Inflammatory macrophage (primary cell): ENCODE results near the gene ZNF346.
"Not testable (repeated sequence)": the region's sequence is repeated elsewhere in the genome, so short reads cannot be mapped to it uniquely, and the experiment has no call there.

ENCODE experiments used
- DNase-seq, 2 donors: peaks; one replicate each; pipeline ENCODE4 v3.0.0-alpha.2; 2020 to 2022

The ZNF346 gene

DNA sequence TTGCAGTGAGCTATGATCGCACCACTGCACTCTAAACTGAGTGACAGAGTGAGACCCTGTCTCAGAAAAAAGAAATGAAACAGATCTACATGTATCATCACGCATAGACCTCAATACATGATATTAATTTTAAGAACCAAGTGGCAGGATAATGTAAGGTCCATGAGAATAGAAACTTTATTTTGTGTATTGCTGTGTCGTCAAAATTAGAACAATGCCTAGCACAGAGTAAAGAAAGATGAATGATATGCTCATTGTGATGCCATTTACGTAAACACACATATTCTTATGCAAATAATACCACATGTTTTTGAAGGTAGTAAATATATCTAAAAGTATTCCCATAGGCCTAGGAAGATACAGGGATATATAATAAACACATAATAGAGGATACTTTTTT is 12.3 kb upstream of the ZNF346 start:
- no peak for DNase-seq

DNA sequence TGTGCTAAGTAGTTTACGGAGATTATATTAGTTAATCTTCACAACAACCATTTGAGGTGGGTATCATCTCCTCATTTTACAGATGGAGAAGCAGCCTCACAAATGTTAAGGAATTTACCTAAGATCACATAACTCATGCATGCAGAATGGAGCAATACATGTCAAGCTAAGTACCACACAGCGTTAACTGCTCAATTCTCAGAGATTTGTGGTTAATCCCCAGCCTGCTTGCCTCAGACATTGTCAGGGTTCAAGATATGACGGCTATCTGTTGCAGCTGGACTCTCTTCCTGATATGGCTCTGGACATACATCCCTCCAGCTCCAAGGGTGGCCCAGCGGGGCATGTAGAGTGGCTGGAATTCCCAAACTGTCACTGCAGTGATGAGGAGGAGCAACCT is 7.3 kb upstream of the ZNF346 start:
- no peak for DNase-seq

DNA sequence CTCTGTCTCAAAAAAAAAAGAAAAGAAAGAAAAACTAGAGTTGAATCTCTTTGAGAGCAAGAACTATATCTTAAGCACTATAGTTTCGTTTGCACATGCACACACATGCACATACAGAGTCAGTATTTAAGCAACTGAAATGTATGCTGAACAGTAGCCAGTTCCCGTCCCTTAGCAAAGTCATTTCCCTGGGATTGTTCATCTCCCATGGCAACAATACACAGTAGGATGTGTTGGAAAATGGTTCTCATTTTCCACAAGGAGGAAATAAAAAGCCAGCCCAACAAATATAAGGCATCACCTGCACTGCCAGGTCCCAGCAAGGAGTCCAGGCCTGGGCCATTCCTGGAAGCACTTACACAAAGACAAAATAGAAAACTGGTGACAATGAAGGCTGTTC is 4.2 kb upstream of the ZNF346 start:
- DNase-seq: no peak

DNA sequence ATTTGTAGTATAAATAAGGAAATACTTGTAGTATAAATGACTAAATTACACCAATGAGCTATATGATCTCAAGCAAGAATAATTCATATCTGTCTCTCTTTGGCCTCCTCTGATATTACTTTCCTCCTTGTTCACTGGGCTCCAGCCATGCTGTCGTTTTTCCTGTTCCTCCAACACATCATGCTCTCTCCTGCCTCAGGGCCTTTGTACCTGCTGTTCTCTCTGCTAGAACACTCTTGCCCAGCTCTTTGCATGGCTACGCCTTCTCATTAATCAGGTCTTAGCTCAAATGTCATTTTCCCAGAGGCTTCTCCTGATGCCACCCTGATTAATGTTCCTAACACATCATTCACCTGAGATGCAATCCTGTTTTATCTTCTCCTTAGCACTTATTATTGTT is 2.5 kb upstream of the ZNF346 start:
- DNase-seq: no peak

DNA sequence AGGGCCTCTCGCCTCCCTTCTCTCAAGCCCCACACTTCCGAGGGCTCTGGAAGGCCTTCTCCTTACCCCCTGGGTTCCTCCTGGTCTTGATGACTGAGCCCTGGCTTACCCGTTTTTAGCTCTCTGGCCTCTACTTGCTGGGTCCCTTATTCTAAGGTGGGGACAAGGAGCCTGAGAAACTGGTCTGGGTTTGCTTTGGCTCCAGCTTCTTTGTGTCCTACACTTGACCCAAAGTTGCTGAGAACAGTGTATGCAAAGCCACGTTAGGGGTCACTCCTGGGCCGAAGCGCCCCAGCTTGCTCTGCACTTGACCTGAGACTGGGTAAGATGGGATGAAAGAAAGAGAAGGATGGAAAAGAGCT is 788 bp downstream of the ZNF346 start:
- peak in 1 of 2 donors; percentile 4 for DNase-seq

DNA sequence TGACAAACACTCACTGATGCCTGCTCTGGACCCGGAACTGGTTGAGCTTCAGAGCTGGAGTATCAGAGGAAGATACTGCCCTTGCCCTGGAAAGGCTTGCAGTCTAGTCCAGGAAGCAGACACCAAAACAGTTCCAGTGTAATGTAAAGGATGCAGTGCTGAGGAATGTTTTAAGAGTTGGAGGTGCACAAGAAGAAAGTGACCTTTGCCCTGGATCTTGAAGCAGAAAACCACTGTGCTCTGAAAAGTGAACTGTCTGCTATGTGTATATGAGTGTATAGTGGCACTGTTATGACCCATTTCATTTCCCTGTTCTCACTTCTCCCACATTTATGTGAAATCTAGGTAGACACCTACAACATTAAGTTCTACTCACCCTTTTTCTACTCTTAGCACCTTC is 2.1 kb downstream of the ZNF346 start:
- DNase-seq: no peak

DNA sequence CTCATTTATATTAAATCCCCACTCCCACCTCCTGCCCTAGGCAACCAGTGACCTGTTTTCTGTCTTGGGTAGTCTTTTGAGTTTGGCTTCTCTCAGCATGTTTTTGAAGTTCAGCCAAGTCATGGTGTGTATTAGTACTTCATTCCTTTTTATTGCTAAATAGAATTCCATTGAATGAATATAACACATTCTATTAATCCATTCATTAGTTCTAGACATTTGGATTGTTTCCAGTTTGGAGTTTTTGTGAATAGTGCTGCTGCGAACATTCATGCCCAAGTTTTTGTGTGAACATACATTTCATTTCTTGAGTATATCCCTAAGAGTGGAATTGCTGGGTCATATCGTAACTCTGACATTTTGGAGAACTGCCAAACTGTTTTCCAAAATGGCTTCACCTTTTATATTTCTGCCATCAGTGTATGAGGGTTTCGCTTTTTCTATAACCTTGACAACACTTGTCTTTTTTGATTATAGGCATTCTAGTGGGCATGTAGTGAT is 2.7 kb downstream of the ZNF346 start:
- no peak for DNase-seq

DNA sequence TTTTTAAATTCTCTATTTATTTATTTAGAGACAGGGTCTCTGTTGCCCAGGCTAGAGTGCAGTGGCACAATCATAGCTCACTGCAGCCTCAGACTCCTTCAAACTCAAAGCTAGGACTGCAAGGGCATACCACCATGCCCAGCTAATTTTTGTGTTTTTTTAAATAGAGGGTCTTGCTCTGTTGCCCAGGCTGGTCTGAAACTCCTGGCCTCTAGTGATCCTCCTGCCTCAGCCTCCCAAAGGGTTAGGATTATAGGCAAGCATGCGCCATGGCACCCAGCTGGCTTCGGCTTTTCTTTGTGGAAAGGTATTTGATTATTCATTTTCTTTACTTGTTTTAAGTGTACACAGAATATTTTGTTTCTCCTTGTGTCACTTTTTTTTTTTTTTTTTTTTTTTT is 5.2 kb downstream of the ZNF346 start:
- no peak for DNase-seq

DNA sequence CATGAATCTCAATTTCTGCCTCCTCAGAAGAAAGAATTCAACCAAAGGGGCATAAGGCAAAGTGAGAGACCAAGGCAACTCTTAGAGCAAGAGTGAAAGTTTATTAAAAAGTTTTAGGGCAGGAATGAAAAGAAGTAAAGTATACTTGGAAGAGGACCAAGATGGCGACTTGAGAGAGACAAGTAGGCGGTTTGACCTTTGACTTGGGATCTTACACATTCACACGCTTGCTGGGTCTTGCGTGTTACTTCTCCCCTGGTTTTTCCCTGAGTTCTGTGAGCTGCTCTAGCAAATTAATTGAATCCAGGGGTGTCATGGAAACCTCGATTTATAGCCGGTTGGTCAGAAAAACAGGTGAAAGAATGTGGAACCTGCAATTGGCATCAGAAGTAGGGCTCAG is 7.0 kb downstream of the ZNF346 start:
- DNase-seq: no peak

DNA sequence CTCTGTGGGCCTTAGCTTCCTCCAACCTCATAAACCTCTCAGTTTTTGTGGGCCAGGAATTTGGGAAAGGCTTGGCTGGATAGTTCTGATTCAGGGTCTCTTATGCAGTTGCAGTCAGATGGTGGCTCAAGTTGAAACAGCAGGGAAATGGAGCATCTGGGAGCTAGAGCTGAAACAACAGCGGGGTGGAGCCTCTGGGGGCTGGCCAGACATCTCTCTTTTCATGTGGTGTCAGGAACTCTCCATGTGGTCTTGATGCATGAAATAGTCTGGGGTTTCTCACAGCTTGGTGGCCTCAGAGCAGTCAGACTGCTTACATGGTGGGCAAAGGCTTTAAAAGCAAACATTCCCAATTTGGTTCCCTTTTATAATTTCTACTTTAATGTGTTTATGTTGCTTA is 13.5 kb downstream of the ZNF346 start:
- no peak for DNase-seq

DNA sequence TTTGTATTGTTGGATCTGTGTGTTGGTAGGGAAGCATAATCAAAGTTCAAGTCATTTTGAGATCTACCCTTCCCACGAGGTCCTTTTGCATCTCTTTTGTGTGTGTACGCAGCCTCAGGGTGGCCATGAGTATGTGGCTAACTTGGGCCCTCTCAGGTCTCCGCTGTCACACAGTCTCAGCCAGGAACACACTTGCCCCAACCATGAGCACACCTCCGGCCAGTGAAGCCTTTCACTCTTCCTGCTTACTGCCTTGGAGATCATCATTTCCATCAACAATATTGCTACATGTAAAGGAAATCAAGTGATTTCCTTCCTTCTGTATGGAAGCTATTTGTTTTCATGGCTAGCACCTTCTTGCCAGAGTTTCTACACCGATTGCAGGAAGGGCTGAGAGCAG is 13.9 kb downstream of the ZNF346 start:
- no peak for DNase-seq

DNA sequence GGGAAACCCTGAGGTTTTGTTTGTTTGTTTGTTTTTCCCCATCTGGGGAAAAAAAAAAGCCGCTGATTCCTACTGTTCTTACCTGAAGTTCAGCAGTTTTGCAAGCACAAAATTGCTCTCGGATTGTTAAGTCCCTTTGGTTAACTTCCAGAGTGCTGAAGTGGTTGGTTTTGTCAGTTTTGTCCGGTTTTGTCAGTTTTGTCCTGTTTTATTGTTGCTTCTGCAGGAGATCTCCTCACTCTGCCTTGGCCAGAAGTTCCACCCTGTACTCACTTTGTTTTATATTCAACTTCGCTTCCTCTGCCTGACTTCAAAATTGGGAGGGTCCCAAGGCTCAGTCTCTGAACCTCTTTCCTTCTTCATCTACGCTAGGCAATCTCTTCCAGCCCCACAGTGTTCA is 14.4 kb downstream of the ZNF346 start:
- DNase-seq: no peak

DNA sequence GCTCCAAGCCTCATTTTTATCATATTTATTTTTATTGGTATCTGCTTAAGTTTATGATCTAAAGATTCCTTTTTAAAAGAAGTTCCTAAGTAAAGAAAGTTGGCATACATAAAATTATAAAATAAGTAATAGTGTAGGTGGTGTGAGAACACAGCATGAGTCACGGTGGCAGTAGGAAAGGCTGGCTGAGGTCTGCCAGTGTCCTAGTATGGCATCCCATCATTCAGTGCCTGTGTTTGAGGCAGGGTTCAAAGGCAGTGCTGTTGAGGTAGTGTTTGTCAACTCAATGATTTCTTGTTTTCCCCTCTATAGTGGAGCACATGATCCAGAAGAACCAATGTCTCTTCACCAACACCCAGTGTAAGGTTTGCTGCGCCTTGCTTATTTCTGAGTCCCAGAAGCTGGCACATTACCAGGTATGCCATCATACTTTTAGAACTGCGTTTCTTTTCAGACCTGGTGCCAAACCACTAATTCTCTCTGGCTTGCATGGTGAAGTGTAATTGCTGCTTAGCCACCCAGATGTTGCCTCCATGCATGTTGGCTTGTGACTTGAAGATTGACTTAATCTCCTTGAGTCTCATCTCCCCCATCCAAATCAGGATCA is 18.4 kb downstream of the ZNF346 start:
- DNase-seq: no peak

DNA sequence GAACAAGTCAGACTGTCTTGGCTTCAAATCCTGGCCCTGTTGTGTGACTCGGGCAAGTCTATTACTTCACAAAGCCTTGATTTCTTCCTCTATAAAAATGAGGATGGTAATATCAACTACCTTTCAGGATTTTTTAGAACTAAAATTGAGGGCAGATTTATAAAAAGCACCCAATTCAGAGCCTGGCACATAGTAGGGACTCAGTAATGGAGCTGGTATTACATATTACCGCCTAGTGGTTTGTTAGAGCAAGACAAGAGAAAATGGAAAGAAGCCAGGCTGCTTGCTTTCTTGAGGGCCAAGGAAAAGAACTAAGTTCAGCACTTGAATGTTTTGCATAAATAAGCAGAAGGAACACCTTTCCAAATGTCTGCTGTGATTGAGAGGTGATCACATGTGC is 19.4 kb downstream of the ZNF346 start:
- no peak for DNase-seq

DNA sequence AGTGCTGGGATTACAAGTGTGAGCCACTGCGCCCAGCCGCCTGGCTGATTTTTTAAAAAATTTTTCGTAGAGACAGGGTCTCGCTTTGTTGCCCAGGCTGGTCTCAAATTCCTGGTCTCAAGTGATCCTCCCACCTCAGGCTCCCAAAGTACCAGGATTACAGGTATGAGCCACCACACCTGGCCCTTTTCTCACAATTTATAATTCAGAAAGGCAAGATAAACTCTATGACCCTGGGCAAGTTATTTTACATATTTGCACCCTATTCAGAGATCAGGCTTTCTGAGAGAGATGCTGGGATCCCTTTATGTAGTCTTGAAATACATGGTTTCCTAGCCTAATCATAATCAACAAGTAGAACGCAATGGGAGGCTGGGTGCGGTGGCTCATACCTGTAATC is 20.6 kb downstream of the ZNF346 start:
- DNase-seq: no peak

DNA sequence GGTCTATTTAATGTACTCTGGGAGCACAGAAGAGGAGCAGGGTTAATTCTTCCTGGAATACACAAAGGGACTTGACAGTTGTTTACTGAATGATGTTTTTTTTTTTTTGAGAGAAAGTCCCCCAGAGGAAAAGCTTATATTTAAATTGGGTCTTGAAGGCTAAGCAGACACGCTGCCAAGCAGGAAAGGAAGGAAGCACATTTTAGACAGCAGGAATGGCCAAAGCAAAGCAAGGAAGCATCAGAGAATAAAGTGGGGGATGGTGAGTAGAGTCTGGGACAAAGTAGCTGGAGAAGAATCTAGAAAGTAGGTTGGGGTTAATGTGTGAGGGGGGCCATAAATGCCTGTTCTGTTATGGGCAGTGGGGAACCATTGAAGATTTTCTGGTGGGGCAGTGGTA is 21.5 kb downstream of the ZNF346 start:
- DNase-seq: no peak

DNA sequence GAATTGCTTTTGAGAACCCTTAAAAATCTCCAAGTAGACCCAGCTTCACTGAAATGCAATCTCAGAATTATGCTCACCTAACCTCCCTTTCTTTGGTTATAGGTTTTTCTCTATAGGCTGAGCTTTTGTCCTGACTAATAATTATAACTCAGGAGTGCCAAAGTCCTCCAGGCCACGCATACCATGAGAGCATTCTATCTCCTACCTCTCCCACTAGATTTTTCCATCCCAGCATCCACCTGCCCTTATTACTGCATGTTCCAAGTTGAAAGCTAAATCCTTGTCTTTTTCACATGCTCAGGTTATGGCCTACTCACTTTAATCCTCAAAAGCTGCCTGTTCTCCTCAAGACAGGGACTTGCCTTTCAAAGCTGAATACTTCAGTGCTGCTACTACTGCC is 22.1 kb downstream of the ZNF346 start:
- no peak for DNase-seq

DNA sequence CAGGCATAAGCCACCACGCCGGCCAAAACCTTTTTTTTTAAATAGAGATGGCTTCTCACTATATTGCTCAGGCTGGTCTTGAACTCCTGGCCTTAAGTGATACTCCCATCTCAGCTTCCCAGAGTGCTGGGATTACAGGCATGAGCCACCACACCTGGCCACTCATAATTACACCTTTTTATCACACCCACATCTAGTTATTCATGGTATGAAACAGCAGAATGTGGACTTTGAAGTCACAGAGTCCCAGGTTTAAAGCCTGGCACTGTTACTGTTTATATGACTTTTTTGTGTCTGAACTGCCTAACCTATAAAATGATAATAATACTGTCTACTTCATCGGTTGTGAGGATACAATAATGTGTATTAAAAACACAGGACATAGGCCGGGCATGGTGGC is 23.1 kb downstream of the ZNF346 start:
- DNase-seq: no peak

DNA sequence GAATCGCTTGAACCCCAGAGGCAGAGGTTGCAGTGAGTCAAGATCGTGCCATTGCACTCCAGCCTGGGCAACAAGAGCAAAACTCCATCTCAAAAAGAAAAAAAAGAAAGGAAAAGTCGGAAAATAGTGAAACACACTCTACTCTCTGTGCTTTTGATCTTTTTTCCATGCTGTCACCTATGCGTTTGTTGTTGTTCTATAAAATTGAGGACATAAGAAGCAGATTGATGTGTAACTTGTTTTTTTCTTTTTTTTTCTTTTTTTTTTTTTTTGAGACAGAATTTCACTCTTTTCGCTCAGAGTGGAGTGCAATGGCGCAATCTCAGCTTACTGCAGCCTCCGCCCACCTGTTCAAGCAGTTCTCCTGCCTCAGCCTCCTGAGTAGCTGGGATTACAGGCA is 26.0 kb downstream of the ZNF346 start:
- DNase-seq: not testable (repeated sequence)

DNA sequence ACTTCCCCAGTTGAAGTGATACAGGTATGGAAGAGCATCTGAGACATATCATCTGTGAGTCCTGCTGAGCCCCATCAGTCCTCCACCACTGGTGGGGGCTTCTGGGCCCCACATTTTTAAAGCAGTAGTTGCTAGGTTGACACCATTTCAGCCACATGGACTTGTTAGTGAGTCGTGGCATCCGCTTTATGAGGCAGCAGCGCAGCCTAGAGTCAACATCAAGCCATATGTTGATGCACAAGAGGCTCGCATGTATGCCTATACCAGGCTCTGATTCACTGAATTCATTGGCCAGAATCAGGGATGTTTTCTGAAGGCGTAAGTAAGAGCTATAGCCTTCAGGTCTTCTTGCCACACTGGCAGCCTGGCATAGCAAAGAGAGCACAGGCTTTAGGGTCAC is 26.8 kb downstream of the ZNF346 start:
- DNase-seq: no peak

DNA sequence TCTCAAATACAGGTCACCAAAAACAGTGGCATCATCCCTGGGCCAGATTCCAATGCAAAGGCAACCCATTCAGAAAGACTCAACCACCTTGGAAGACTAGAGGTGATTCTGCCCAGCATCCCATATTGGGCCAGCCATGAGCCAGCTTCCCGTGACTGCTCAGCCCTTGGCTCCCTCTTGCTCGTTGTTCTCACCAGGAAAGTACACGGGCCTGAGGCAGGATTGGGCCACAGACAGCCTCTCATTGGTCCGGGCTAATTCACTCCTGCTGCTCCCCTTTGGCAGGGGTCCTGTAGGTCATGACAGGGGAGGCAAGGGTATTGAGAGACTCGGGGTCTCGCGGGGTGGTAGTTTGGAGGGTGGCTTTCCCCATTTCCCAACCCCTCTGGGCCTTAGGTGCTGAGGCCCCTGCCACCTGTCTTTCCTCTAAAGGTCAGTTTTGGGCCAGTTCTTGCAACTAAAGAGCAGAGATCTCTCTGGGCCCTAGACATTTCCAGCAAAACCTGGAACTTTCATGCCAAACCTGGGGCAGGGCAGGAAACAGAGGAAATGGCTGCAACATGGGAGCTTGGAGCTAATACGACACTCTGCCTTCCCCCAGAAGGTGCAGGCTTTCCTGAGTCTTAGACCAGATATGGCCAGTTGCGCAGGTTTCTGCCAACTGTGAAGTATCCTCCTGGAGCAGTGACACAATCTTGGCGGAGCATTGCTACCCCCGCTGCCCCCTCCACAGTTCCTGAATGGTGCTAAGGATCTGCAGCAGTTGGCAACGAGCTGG is 42.2 kb downstream of the ZNF346 start:
- no peak for DNase-seq

DNA sequence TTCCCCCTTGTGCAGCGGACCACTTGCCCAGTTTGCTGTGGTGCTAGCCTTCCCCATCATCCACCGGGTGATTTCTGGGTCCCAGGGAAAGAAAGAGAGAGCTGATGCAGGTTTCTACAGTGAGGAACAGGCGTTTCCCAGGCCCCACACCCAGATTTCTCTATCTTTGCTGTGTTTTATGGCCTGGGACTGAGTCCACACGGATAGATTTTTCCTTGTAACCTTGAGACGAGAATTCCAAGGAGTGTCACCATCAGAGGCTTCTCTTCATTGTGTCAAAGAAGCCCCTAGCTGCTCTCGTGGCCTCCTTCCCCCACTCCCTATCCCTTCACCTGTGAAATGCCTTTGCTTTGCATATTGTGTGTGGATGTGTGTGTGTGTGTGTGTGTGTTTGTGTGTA is 43.0 kb downstream of the ZNF346 start:
- DNase-seq: no peak

DNA sequence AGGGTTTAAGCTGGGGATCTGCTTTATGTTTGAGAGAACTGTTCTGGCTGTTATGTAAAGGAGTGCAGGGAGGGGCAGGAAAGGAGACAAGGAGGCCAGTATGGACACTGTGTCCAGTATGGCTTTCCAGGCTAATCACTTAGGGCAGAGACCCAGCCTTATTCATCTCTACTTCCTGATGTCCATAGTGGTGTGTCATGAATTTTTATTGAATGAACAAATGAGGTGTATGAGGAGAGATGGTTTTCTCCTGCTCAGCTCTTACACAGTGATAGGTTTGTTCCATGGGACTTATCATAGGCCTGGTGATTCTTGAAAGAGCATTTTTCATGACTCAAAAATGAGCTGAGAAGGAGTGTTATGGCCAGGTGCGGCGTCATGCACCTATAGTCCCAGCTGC is 43.7 kb downstream of the ZNF346 start:
- no peak for DNase-seq

DNA sequence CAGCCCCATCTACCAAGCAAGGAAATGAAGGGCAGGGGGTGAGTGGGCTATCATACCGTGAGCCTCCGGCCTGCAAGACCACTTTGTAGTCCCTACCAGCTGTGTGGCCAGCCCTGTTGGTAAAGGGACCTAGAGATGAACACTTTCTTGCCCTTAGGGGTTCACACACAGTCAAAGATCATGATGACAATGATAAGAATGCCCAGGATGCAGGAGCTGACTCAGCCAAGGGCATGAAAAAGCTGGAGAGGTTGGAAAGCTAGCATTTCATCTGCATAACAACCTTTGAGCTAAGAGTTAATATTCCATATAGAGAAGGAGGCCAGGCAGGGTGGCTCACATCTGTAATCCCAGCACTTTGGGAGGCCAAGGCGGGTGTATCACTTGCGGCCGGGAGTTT is 45.0 kb downstream of the ZNF346 start:
- no peak for DNase-seq
